Activated T-cell treated with anti-CD3 and anti-CD28 coated beads, Interleukin-2, amount 50 U/mL, for 4 hours (primary cell): ENCODE data around the gene GLRB. TPM values are rescaled to one million over a fixed set of nuclear protein-coding genes. Genes with fewer than 3 reads are reported as not detected.
"Not testable (repeated sequence)": the region's sequence is repeated elsewhere in the genome, so short reads cannot be mapped to it uniquely, and the experiment has no call there.

ENCODE experiments used
- ATAC-seq, 2 donors: fragments of 200-7000 bp; cut with Tn5 transposase; one replicate each; pipeline ENCODE4 v1.10.0; 2021
- DNase-seq: peaks from one replicate; pipeline ENCODE4 v3.0.0-alpha.2; 2020
- H3K27me3 Mint-ChIP-seq: one replicate; pipeline ENCODE4 v1.8.0; 2021; ENCODE audit warnings: low read depth, mixed read lengths
- H3K36me3 Mint-ChIP-seq: one replicate; pipeline ENCODE4 v1.8.0; 2022; ENCODE audit warnings: mixed read lengths; ENCODE audit not compliant: insufficient read depth
- H3K4me1 Mint-ChIP-seq: one replicate; pipeline ENCODE4 v1.8.0; 2021; ENCODE audit warnings: low read depth, mixed read lengths
- H3K4me3 Mint-ChIP-seq: one replicate; pipeline ENCODE4 v1.8.0; 2021; ENCODE audit warnings: mild to moderate bottlenecking, moderate library complexity, mixed read lengths
- H3K9me3 Mint-ChIP-seq: one replicate; pipeline ENCODE4 v1.8.0; 2021; ENCODE audit warnings: mixed read lengths
- total RNA-seq, 3 donors: library from RNA; stranded (reverse); gene quantifications; one replicate each; pipeline ENCODE4 v1.2.1, GENCODE V29; 2021

The GLRB gene
- total RNA-seq, 3 donors from 2014 or later = not detected

DNA sequence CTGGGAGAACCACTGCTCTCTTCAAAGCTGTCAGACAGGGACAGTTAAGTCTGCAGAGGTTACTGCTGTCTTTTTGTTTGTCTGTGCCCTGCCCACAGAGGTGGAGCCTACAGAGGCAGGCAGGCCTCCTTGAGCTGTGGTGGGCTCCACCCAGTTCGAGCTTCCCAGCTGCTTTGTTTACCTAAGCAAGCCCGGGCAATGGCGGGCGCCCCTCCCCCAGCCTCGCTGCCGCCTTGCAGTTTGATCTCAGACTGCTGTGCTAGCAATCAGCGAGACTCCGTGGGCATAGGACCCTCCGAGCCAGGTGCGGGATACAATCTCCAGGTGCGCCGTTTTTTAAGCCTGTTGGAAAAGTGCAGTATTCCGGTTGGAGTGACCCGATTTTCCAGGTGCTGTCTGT is 104.3 kb downstream of the GLRB start:
- not testable (repeated sequence) for H3K4me1 Mint-ChIP-seq, H3K4me3 Mint-ChIP-seq, H3K9me3 Mint-ChIP-seq, H3K27me3 Mint-ChIP-seq, ATAC-seq, H3K36me3 Mint-ChIP-seq, DNase-seq

DNA sequence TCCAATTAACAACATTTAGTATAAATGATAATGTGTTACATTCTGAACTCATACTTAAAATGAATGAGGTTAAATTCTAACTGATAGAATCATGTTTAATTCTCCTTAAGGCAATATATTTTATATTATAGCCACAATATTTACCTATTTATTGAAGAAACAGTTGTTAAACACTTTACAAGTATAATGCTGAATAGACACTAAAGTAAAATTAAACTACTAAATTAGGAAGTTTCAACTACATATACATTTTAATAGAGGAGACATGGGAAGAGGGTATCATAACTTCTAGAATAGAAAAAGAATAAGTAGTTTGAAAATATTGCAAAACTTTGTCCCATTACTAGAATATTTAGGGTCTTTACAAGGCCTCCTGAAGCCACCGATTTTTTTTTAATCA is 108.3 kb downstream of the GLRB start:
- ATAC-seq = no peak
- Mint-ChIP-seq H3K4me1 (no peaks in the 10 kb centered on the region), H3K9me3 (peaks cover 14% of the 10 kb centered on the region), H3K27me3 (no peaks in the 10 kb centered on the region), H3K36me3 (no peaks in the 10 kb centered on the region), H3K4me3 (no peak overlapping the region)
- DNase-seq = no peak

DNA sequence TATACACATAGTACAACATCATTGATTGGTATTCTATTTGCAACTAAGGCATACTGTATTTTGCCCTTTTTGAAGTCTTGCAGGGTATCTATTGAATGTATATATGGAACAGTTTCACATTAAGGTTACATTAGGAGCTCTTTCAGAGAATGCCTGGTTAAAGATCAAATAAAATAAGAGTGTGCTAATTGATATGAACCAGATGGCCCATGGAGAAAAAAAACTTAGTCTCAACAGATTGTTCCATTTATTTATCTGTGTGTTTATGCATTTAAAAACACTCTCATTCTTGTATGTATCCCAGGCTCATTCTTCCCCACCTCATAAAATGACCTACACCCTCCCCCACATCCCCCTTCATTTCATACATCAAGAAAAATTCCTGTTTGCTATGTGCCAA is 109.4 kb downstream of the GLRB start:
- H3K27me3 Mint-ChIP-seq = no peaks in the 10 kb centered on the region

GRCh38 chr4:157195374-157195773 is 119.4 kb downstream of the GLRB start:
- Mint-ChIP-seq H3K4me1 (no peaks in the 10 kb centered on the region), H3K9me3 (peaks cover under 1% of the 10 kb centered on the region), H3K36me3 (no peaks in the 10 kb centered on the region), H3K4me3 (no peak overlapping the region), H3K27me3 (no peaks in the 10 kb centered on the region)
- DNase-seq = no peak
- ATAC-seq = no peak

More for the DNA sequence above, 109.4 kb downstream of the GLRB start:
- Mint-ChIP-seq H3K9me3 (peaks cover 14% of the 10 kb centered on the region), H3K4me1 (no peaks in the 10 kb centered on the region), H3K36me3 (no peaks in the 10 kb centered on the region), H3K4me3 (no peak overlapping the region)
- ATAC-seq = no peak
- DNase-seq = no peak

DNA sequence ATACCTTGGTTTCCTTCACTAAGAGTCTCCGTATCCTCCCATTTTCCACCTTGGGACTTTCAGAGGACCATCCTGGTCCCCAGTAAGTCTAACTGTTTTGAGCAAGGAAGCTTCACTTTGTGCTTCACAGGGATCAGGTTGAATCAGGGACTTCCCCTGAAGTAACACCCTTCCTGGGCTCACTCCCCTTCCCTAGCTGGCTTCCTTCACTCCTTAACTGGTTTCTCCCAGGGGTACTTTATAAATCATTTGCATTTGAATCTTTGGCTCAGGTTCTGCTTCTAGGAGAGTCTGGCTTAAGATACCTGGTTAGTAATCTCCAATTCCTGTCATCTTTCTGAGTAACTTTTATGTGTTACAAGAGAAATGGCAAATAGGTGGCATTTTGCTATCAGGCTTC is 120.1 kb downstream of the GLRB start:
- DNase-seq (no peak), ATAC-seq (no peak)
- H3K27me3 Mint-ChIP-seq = no peaks in the 10 kb centered on the region
- H3K4me3 Mint-ChIP-seq = no peak overlapping the region
- peaks cover 4% of the 10 kb centered on the region for H3K9me3 Mint-ChIP-seq
- H3K36me3 Mint-ChIP-seq = no peaks in the 10 kb centered on the region
- no peaks in the 10 kb centered on the region for H3K4me1 Mint-ChIP-seq

- peaks cover 7% of the 10 kb centered on the region for H3K9me3 Mint-ChIP-seq
- H3K4me1 Mint-ChIP-seq = no peaks in the 10 kb centered on the region
- H3K27me3 Mint-ChIP-seq = no peaks in the 10 kb centered on the region
- no peak for DNase-seq
- no peak for ATAC-seq
- H3K36me3 Mint-ChIP-seq = no peaks in the 10 kb centered on the region
- no peak overlapping the region for H3K4me3 Mint-ChIP-seq
These were observed 128.8 kb downstream of the GLRB start for GRCh38 chr4:157204634-157205244.

- Mint-ChIP-seq H3K4me1 (no peaks in the 10 kb centered on the region), H3K36me3 (no peaks in the 10 kb centered on the region), H3K27me3 (peaks cover 25% of the 10 kb centered on the region), H3K9me3 (peaks cover 9% of the 10 kb centered on the region), H3K4me3 (no peak overlapping the region)
- ATAC-seq (no peak), DNase-seq (no peak)
These were observed 141.8 kb downstream of the GLRB start for GRCh38 chr4:157217708-157218107.

DNA sequence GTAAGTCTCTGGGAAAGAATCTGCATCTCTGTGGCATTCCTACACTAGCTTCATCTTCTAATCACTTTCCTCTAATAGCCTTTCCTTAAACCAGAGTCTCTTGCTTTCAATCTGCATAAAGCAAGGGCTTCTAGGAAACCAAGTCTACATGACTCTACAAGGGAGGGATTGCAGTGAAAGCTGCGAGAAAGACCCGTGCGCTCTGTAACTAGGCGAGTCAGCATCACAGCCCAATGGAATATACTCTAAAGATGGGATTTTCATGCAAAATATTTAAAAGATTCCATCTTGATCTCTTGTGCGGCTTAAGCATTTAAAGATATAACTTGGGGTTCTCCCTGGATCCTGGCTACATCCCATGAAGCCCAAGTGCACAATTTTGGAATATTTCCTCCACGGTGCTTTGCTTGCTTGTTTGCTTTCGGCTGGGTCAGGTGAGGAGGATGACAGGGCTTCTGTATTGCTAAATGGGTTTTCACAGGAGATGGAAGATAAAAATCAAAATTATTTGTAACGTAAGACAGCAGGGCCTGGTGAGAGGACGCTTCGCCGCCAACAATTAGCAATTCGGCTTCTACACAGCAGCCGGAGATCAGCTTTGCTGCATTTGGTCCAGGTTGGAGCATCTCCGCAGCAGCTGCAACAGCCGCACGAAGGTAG is 143.9 kb downstream of the GLRB start:
- H3K27me3 Mint-ChIP-seq = peaks cover 31% of the 10 kb centered on the region

DNA sequence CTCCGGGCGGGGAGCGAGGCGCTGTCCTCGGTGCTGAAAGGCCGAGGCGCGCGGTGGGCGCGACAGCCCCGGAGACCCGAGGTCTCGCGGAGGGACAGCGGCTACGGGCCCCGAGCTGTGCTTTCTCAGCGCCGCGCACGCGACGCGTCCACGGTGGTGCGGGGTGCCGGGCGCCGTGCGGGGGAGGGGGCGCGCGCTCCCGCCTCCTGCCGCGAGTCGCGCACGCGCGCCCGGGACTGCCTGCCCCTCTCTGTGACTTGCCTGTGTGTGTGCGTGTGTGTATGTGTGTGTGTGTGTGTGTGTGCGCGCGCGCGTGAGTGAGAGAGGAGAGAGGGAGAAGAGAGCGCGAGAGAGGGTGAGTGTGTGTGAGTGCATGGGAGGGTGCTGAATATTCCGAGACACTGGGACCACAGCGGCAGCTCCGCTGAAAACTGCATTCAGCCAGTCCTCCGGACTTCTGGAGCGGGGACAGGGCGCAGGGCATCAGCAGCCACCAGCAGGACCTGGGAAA is 144.5 kb downstream of the GLRB start, which contains the start of gene GRIA2:
GRIA2 (plus strand) TSS at position 358 of the 511 bp plus-strand sequence. CDS start 315 bp downstream, outside the sequence.
- H3K9me3 Mint-ChIP-seq = peaks cover 9% of the 10 kb centered on the region
- H3K4me1 Mint-ChIP-seq = no peaks in the 10 kb centered on the region
- peaks cover 31% of the 10 kb centered on the region for H3K27me3 Mint-ChIP-seq
- no peaks in the 10 kb centered on the region for H3K36me3 Mint-ChIP-seq
- DNase-seq = no peak
- peak; percentile 14 to 32 for ATAC-seq
- H3K4me3 Mint-ChIP-seq = no peak within 1 kb of the TSS

More for the DNA sequence above, 143.9 kb downstream of the GLRB start:
- Mint-ChIP-seq H3K9me3 (peaks cover 9% of the 10 kb centered on the region), H3K4me1 (no peaks in the 10 kb centered on the region), H3K36me3 (no peaks in the 10 kb centered on the region), H3K4me3 (no peak overlapping the region)
- ATAC-seq (no peak), DNase-seq (no peak)

DNA sequence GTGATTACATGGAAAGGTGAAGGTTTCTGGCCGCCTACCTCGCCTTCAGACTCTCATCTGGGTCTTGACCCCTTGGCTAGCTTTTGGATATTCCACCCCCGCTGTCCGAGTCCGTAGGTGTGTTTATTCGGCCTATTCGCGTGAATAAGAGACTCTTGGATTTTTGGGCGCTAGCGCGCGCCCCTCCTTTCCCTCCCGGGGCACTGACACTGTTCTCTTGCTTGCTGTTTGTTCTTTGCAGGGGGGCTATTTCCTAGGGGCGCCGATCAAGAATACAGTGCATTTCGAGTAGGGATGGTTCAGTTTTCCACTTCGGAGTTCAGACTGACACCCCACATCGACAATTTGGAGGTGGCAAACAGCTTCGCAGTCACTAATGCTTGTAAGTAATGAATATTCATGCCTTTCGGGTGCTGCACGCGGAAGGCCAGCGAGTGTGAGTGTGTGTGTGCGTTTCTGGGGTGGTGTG is 145.5 kb downstream of the GLRB start:
- Mint-ChIP-seq H3K4me3 (no peak overlapping the region), H3K27me3 (peaks cover 31% of the 10 kb centered on the region), H3K4me1 (no peaks in the 10 kb centered on the region), H3K36me3 (no peaks in the 10 kb centered on the region), H3K9me3 (peaks cover 9% of the 10 kb centered on the region)
- no peak for ATAC-seq
- no peak for DNase-seq

Other genes starting within 250 kb of the GLRB start
- under 1 TPM in 2 of 3 donors, not detected in 1; 0.05 to 0.40 TPM for gene PDGFC, start 104.4 kb upstream of the GLRB start, total RNA-seq
- not detected for gene GRIA2, start 144.6 kb downstream of the GLRB start, total RNA-seq